ENCODE data around the gene DAZAP2. TPM values are rescaled to one million over a fixed set of nuclear protein-coding genes. Genes with fewer than 3 reads are reported as not detected.

Gene DAZAP2
- total RNA-seq, 4 donors from 2014 or later = 162 to 256 (median 236) TPM

DNA sequence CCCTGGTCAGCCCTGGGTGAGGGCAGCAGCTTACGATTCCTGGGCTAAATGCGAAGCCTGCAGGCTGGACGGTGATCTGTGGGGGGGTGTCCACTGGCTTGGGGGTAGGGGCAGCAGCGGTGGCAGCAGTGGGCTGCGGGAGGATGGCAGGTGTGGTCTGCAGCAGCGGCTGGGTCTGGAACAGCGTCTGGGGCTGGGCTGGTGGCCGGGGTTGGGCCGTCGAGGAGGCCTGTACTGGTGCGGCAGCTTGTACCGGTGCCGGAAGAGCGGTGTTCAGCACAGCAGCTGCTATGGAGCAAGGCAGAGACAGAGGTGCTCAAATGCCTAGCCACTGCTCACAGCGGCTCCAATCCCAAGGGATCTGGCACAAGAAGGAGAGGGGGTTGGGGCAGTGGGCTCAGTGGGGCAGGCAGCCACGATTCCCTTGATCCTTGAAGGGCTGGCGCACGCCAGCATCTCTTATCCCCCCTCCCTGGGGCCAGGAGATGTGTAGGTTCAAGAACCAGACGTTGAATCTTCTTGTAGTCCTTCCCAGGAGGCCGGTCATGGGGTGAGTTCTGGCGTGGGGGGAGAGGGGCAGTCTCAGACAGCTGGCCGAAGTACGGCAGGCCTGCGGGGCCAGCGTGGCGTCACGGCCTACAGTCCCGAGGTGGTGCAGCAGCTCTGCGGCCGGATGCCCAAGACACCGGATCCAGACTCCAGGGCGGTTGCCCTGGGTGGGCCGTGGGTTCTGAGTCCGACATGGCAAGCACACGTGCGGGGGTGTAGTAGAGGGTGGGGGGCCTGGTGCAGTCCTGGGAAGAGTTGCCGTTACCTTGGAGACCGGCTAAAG, 40.7 kb upstream of the DAZAP2 start:
- TF ChIP-seq, protein P1, sequence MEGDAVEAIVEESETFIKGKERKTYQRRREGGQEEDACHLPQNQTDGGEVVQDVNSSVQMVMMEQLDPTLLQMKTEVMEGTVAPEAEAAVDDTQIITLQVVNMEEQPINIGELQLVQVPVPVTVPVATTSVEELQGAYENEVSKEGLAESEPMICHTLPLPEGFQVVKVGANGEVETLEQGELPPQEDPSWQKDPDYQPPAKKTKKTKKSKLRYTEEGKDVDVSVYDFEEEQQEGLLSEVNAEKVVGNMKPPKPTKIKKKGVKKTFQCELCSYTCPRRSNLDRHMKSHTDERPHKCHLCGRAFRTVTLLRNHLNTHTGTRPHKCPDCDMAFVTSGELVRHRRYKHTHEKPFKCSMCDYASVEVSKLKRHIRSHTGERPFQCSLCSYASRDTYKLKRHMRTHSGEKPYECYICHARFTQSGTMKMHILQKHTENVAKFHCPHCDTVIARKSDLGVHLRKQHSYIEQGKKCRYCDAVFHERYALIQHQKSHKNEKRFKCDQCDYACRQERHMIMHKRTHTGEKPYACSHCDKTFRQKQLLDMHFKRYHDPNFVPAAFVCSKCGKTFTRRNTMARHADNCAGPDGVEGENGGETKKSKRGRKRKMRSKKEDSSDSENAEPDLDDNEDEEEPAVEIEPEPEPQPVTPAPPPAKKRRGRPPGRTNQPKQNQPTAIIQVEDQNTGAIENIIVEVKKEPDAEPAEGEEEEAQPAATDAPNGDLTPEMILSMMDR (IDR thresholded peaks at IDR 0.05; ENCODE audit: low read depth) = no peak

DNA sequence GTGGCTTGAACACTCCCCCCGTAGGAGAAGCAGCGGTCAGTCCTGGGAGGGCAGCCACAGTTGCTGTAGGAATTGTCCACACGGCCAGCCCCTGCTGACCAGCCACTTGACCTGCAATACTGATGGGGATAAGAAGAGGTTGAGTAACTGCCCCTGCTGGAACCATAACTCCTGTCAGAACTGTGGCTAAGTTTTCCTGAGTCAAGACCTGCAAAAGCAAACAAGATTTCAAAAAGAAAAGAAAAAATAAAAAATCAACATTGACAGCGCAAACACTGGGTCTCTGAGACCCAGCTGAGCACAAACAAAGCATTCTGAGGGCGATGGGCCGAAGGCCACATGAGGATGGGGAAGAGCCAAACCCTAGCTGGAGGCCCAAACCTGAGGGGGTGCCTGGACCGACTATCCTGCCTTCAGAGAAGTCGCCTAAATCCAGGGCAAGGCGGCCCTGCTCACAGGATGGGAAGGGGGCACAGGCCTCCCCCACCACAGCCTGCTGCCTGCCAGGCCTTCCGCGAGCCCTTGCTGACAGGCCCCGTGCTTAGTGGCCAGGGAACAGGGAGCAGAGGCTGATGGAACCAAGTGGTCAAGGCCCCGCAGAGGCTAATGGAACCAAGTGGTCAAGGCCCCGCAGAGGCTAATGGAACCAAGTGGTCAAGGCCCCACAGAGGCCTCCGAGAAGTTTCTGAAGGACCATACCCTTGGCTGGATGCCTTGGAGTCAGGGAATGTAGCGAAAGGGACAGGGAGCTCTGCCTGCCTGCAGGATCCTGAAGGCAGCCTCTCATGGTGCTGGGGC, 39.9 kb upstream of the DAZAP2 start:
- TF ChIP-seq, protein P1 (IDR thresholded peaks at IDR 0.05; ENCODE audit: low read depth) = no peak

GRCh38 chr12:51199366-51199945, 39.2 kb upstream of the DAZAP2 start:
- TF ChIP-seq, protein P1 (IDR thresholded peaks at IDR 0.05; ENCODE audit: low read depth) = no peak

- TF ChIP-seq, protein P1 (IDR thresholded peaks at IDR 0.05; ENCODE audit: low read depth) = no peak
Measured at GRCh38 chr12:51200156-51200555, 38.5 kb upstream of the DAZAP2 start.

GRCh38 chr12:51200806-51201205, 37.8 kb upstream of the DAZAP2 start:
- TF ChIP-seq, protein P1 (IDR thresholded peaks at IDR 0.05; ENCODE audit: low read depth) = no peak

GRCh38 chr12:51202718-51203117, 35.9 kb upstream of the DAZAP2 start:
- TF ChIP-seq, protein P1 (IDR thresholded peaks at IDR 0.05; ENCODE audit: low read depth) = no peak

DNA sequence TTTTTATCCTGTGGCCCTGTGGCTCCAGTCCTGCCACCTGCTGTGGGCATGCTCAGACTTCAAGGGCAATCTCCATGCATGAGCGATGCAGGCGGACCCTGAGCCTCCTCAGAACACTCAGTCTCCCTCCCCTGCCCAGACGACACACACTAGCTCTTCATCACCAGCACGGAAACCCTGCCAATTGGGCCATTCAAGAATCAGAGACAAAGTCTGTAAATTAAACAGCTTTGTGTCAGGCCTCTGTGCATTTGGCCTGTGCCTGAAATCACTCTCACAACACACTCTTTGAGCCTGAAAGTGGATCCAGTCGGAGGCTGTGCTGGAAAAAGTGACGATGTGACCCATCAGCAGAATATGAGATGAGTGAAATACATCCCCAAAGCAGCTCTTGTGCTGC, 33.3 kb upstream of the DAZAP2 start:
- TF ChIP-seq, protein P1 (IDR thresholded peaks at IDR 0.05; ENCODE audit: low read depth) = no peak

All from subcutaneous adipose tissue (tissue), 4 donors.